Cardiac muscle cell (in vitro differentiated cells and primary cell): ENCODE data around the gene CLCN2. TPM values are rescaled to one million over a fixed set of nuclear protein-coding genes. Genes with fewer than 3 reads are reported as not detected.
A peak's percentile ranks its signal among the peaks of the same experiment; 100 is the strongest.

Source experiments
- DNase-seq, 2 donors: peaks; one replicate each; pipeline versions ENCODE4 v3.0.0 to v3.0.0-alpha.2; 2010 to 2017; ENCODE audit warnings: low read depth in 1 of 2, low spot score in 1 of 2
- H3K27ac ChIP-seq: fragments of 200-600 bp; sonication (generic); 2 replicates; pipeline ENCODE4 v1.5.1; 2016
- H3K27me3 ChIP-seq: fragments of 200-600 bp; sonication (generic); 2 replicates; pipeline ENCODE4 v1.6.0; 2016; ENCODE audit warnings: control low read depth
- H3K36me3 ChIP-seq: fragments of 200-600 bp; sonication (generic); 2 replicates; pipeline ENCODE4 v1.5.1; 2016; ENCODE audit warnings: control low read depth
- H3K4me1 ChIP-seq: fragments of 200-600 bp; sonication (generic); 2 replicates; pipeline ENCODE4 v1.8.1; 2017; ENCODE audit warnings: low read depth, mild to moderate bottlenecking, mixed run types
- H3K4me3 ChIP-seq: fragments of 200-600 bp; sonication (generic); 2 replicates; pipeline ENCODE4 v1.5.1; 2016; ENCODE audit warnings: mild to moderate bottlenecking
- H3K9me3 ChIP-seq: fragments of 200-600 bp; sonication (generic); 2 replicates; pipeline ENCODE4 v1.5.1; 2017; ENCODE audit warnings: low read depth, mild to moderate bottlenecking, control low read depth
- polyA plus RNA-seq: library from polyadenylated mRNA; unstranded; fragments of >200 nt; fragmentation: Nextera tagmentation; extraction: Ambion mirVana; gene quantifications from 2 replicates; pipeline ENCODE4 v1.2.1, GENCODE V29; 2016
- total RNA-seq: library from RNA; depleted of rRNA; stranded (reverse); fragments of >200 nt; gene quantifications from 2 replicates; pipeline ENCODE4 v1.2.3, GENCODE V29; 2016
- TF ChIP-seq, protein P1 (sequence below): IDR thresholded peaks from 2 replicates; pipeline ENCODE4 v1.5.1; 2012; ENCODE audit warnings: low read depth, mild to moderate bottlenecking, low read length

Gene CLCN2
- total and polyA plus RNA-seq, 2 experiments from 2014 or later = 12.3 to 18.4 TPM

DNA sequence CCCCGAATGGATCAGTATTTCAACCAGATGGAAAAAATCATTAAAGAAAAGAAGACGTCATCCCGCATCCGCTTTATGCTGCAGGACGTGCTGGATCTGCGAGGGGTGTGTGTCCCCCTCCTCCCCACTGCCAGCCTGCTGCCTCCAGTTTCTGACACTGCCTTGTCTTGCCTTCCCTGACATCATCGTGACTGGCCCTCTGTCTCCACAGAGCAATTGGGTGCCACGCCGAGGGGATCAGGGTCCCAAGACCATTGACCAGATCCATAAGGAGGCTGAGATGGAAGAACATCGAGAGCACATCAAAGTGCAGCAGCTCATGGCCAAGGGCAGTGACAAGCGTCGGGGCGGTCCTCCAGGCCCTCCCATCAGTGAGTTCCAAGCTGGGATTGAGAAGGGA is 36.1 kb downstream of the CLCN2 start:
- no peak for DNase-seq
- Histone ChIP-seq H3K9me3 (no peaks in the 10 kb centered on the region), H3K4me1 (no peaks in the 10 kb centered on the region), H3K27ac (no peak overlapping the region), H3K27me3 (no peaks in the 10 kb centered on the region), H3K4me3 (no peak overlapping the region), H3K36me3 (peaks cover 98% of the 10 kb centered on the region)
- TF ChIP-seq, protein P1, sequence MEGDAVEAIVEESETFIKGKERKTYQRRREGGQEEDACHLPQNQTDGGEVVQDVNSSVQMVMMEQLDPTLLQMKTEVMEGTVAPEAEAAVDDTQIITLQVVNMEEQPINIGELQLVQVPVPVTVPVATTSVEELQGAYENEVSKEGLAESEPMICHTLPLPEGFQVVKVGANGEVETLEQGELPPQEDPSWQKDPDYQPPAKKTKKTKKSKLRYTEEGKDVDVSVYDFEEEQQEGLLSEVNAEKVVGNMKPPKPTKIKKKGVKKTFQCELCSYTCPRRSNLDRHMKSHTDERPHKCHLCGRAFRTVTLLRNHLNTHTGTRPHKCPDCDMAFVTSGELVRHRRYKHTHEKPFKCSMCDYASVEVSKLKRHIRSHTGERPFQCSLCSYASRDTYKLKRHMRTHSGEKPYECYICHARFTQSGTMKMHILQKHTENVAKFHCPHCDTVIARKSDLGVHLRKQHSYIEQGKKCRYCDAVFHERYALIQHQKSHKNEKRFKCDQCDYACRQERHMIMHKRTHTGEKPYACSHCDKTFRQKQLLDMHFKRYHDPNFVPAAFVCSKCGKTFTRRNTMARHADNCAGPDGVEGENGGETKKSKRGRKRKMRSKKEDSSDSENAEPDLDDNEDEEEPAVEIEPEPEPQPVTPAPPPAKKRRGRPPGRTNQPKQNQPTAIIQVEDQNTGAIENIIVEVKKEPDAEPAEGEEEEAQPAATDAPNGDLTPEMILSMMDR = no peak

DNA sequence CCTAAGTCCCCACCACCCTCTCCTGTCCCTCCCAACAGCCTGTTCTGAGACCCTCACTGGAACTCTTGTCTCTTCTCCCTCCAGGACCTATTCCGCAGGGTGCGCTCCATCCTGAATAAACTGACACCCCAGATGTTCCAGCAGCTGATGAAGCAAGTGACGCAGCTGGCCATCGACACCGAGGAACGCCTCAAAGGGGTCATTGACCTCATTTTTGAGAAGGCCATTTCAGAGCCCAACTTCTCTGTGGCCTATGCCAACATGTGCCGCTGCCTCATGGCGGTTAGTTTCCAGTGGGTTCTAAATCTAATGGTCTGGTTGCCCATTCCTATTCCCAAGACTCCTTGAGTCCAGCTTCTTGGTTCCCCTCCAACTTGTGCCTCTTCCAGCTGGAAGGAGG is 37.7 kb downstream of the CLCN2 start:
- Histone ChIP-seq H3K4me1 (no peaks in the 10 kb centered on the region), H3K27ac (no peak overlapping the region), H3K9me3 (no peaks in the 10 kb centered on the region), H3K4me3 (no peak overlapping the region), H3K36me3 (peaks cover 83% of the 10 kb centered on the region), H3K27me3 (no peaks in the 10 kb centered on the region)
- TF ChIP-seq, protein P1 = no peak
- no peak for DNase-seq

DNA sequence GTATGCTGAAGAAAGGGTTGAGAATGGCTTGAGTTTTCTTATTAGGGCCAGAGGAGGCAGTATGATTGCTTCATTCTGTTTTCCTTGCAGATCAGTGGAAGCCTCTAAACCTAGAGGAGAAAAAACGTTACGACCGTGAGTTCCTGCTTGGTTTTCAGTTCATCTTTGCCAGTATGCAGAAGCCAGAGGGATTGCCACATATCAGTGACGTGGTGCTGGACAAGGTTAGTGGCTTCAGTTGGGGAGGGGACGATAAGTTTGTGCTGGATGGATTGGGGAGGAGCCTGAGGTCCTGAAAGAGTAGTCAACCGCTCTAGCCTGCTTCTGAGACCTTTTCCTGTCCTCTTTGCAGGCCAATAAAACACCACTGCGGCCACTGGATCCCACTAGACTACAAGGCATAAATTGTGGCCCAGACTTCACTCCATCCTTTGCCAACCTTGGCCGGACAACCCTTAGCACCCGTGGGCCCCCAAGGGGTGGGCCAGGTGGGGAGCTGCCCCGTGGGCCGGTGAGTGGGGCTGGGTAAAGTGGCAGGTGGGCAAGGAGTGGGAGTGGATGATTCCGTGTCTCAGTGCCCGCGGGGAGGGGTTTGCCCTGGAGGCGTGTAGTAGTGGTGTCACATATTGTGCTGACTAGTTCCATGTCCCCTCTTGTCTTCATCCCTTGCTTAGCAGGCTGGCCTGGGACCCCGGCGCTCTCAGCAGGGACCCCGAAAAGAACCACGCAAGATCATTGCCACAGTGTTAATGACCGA is 38.5 kb downstream of the CLCN2 start:
- H3K36me3 ChIP-seq = peaks cover 75% of the 10 kb centered on the region
- peak in 1 of 2 donors; percentile 44 for DNase-seq

DNA sequence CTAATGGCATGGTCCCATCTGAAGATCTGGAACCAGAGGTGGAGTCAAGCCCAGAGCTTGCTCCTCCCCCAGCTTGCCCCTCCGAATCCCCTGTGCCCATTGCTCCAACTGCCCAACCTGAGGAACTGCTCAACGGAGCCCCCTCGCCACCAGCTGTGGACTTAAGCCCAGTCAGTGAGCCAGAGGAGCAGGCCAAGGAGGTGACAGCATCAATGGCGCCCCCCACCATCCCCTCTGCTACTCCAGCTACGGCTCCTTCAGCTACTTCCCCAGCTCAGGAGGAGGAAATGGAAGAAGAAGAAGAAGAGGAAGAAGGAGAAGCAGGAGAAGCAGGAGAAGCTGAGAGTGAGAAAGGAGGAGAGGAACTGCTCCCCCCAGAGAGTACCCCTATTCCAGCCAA is 39.7 kb downstream of the CLCN2 start:
- peaks cover 66% of the 10 kb centered on the region for H3K36me3 ChIP-seq

More for the DNA sequence above, 38.5 kb downstream of the CLCN2 start:
- Histone ChIP-seq H3K4me3 (no peak overlapping the region), H3K27ac (no peak overlapping the region), H3K27me3 (no peaks in the 10 kb centered on the region), H3K4me1 (no peaks in the 10 kb centered on the region), H3K9me3 (no peaks in the 10 kb centered on the region)
- TF ChIP-seq, protein P1 = no peak

DNA sequence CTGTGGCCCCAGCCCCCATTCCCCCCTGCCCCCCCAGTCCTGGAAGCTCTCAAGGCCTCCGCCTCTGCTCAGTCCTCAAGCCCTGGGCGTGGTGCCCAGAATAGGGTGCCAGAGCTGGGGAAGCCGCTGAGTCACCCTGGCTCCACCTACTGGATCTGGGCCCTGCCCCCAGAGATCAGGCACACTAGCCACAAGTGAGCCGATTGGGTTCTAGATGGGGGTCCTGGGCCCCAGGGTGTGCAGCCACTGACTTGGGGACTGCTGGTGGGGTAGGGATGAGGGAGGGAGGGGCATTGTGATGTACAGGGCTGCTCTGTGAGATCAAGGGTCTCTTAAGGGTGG is 41.3 kb downstream of the CLCN2 start:
- TF ChIP-seq, protein P1 = no peak
- H3K4me1 ChIP-seq = peaks cover 13% of the 10 kb centered on the region
- peak overlapping the region; percentile 62 for H3K27ac ChIP-seq
- peak in 1 of 2 donors; percentile 98 for DNase-seq
- no peaks in the 10 kb centered on the region for H3K27me3 ChIP-seq
- H3K36me3 ChIP-seq = peaks cover 50% of the 10 kb centered on the region
- H3K9me3 ChIP-seq = no peaks in the 10 kb centered on the region
- H3K4me3 ChIP-seq = no peak overlapping the region

More for the DNA sequence above, 39.7 kb downstream of the CLCN2 start:
- no peaks in the 10 kb centered on the region for H3K9me3 ChIP-seq
- H3K27me3 ChIP-seq = no peaks in the 10 kb centered on the region
- H3K4me3 ChIP-seq = no peak overlapping the region
- DNase-seq = no peak
- no peak overlapping the region for H3K27ac ChIP-seq
- H3K4me1 ChIP-seq = peaks cover 3% of the 10 kb centered on the region
- TF ChIP-seq, protein P1 = no peak
